Measurements from ENCODE around the gene SUPT16H. TPM values are rescaled to one million over a fixed set of nuclear protein-coding genes. Genes with fewer than 3 reads are reported as not detected.
A peak's percentile ranks its signal among the peaks of the same experiment; 100 is the strongest.

Gene SUPT16H
- total RNA-seq, 1 experiment from 2014 or later: 210 TPM

GRCh38 chr14:21350539-21350938, 33.3 kb downstream of the SUPT16H start:
- no peak for DNase-seq

More at GRCh38 chr14:21350539-21350938, 33.3 kb downstream of the SUPT16H start:
- Histone ChIP-seq H3K14ac (ENCODE audit: insufficient read depth, low read length) (no peak overlapping the region), H2BK120ac (ENCODE audit: low read depth, low read length, poor library complexity, severe bottlenecking) (no peak overlapping the region), H3K27ac (ENCODE audit: insufficient read length, low read depth, low read length) (no peak overlapping the region), H2AK5ac (ENCODE audit: insufficient read length, low read length) (no peak overlapping the region), H3K9me3 (ENCODE audit: control insufficient read depth, low read depth, low read length) (no peaks in the 10 kb centered on the region), H4K20me1 (ENCODE audit: control insufficient read depth, insufficient read depth, insufficient read length) (no peaks in the 10 kb centered on the region), H2BK20ac (ENCODE audit: low read depth, low read length, poor library complexity, severe bottlenecking) (no peak overlapping the region), H3K4ac (ENCODE audit: low read depth, low read length) (no peak overlapping the region), H2BK5ac (ENCODE audit: insufficient read length, low read length) (no peak overlapping the region), H3K4me1 (ENCODE audit: insufficient read depth, low read length) (no peaks in the 10 kb centered on the region), H3K79me1 (ENCODE audit: insufficient read depth, low read depth, low read length, poor library complexity, severe bottlenecking) (no peaks in the 10 kb centered on the region), H3K79me2 (ENCODE audit: insufficient read depth, low read length) (no peaks in the 10 kb centered on the region), H2BK15ac (ENCODE audit: low read depth, low read length) (no peak overlapping the region), H3K23ac (ENCODE audit: insufficient read length, low read depth, low read length) (no peak overlapping the region), H2BK12ac (ENCODE audit: insufficient read length, low read depth, low read length) (no peak overlapping the region), H4K8ac (replicated peaks; ENCODE audit: insufficient read length, low read depth, low read length) (no peak overlapping the region), H3K9ac (ENCODE audit: extremely low read depth, insufficient read length, low read length) (no peak overlapping the region), H4K91ac (ENCODE audit: insufficient read length, low read depth, low read length) (no peak overlapping the region), H3K56ac (ENCODE audit: insufficient read length, low read depth, low read length) (no peak overlapping the region), H3K23me2 (ENCODE audit: insufficient read length, low read depth, low read length, poor library complexity, severe bottlenecking) (no peaks in the 10 kb centered on the region), H3K4me2 (ENCODE audit: insufficient read depth, insufficient read length, low read length) (no peak overlapping the region), H2AFZ (ENCODE audit: low read length) (no peak overlapping the region), H3T11ph (ENCODE audit: low read length) (no peak overlapping the region), H4K5ac (ENCODE audit: insufficient read length, low read depth, low read length) (no peak overlapping the region), H3K27me3 (ENCODE audit: insufficient read depth, low read length) (no peaks in the 10 kb centered on the region), H3K18ac (ENCODE audit: insufficient read length, low read depth, low read length) (no peak overlapping the region)
- no peak for TF ChIP-seq CTCF (conservative IDR thresholded peaks at IDR 0.05)
- Mint-ChIP-seq H3K36me3 (ENCODE audit: insufficient read depth in 1 of 3, low read depth in 3 of 3) (peaks cover 29 to 51% (median 40%) of the 10 kb centered on the region in 3 experiments), H3K27ac (peak overlapping the region in 1 of 3 experiments; percentile 85; a peak in 1 of 7 replicates), H3K4me3 (no peak overlapping the region), H3K4me1 (peaks cover 14 to 18% of the 10 kb centered on the region in 2 experiments), H3K27me3 (ENCODE audit: low read depth) (no peaks in the 10 kb centered on the region; the same call in 1 of the 2 replicates), H3K9me3 (no peaks in the 10 kb centered on the region)
- no CpG with 5 or more reads among the region's 3 CpGs for whole genome bisulfite sequencing (ENCODE audit: extremely low coverage, insufficient read length, low lambda C conversion rate)
